ENCODE results near the gene DNAJB1.
"Not testable (repeated sequence)": the region's sequence is repeated elsewhere in the genome, so short reads cannot be mapped to it uniquely, and the experiment has no call there.

Gene DNAJB1

DNA sequence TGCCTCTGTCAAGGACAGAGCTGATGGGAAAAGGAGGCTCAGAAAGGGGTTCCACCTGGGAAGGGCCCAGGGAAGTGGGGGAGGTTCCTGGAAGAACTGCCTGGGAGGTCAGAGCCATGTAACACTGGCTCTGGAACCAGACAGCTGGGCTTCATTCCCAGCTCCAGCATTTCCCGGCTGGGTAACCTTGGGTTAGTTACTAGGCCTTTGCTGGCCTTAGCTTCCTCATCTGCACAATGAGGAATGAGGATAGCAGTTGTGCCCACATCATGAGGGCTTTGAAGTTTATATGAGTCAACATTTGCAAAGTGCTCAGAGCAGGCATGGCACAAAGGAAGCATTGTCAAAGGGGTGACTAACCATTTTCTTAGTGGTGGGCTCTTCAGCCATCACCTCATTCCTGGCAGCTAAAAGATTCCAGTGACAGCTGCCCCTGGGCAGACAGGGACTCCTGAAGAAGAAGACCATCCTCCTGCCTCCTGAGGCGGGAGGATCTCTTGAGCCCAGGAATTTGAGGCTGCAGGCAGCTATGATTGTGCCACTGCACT, 1.7 kb upstream of the DNAJB1 start:
- no peak for DNase-seq

- DNase-seq = no peak
These were observed 1.2 kb upstream of the DNAJB1 start for GRCh38 chr19:14519245-14519859.

GRCh38 chr19:14517446-14517839, 754 bp downstream of the DNAJB1 start:
- DNase-seq = no peak

GRCh38 chr19:14516746-14517438, 1.3 kb downstream of the DNAJB1 start:
- DNase-seq = no peak

DNA sequence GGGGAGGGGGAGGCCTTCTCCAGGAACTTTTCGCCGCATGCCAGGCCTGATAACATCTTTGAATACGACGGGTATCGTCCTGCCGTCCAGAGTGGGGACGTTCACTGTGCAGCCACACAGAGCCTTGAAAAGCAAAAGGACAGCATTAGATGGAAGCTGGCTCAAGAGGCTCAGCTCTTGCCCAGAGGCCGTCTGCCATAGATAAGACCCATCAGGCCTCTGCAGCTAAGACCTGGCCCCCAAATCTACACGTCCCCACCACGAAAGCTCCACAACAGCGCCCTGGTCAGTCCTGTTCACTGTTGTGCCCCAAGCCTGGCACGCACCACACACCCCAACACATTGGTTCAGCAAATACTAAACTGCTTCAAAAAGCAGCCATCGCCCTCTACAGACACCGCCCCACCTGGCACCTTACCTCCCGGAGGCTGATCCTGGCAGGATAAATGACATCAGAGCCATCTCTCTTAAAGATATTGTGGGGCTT, 2.1 kb downstream of the DNAJB1 start:
- DNase-seq = no peak

- DNase-seq = no peak
These were observed 2.6 kb downstream of the DNAJB1 start for GRCh38 chr19:14515501-14516047.

DNA sequence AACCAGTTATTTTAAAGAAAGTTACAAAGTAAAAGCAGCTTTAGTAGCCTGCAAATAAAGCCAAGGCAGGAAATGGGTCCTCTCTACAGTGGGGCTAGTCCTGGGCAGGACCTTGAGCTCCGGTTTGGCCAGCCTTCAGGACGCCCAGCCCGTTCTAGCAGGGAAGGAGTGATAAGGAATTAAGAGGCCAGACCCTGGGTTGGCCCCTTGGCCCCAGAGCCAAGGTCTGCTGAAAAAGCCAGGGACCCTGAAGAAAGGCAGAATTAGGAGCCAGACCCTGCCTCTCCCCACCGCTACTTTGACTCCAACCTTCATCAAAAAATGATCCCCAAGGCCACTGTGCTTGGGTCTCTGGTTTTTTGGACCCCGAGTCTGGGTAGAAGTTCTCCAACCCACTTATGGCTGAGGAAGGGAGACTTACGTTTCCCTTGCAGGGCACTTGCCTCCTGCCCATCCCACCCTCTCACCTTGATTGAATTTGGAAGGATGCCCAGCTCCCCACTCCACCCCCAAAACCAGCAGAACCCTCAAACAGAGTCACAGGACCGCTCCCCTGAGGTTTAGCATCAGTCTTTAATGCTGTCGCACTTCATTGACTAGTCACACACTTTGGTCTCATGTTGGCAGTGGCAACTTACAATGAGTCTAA, 3.9 kb downstream of the DNAJB1 start:
- DNase-seq = no peak

GRCh38 chr19:14512406-14512961, 5.7 kb downstream of the DNAJB1 start:
- DNase-seq = no peak

GRCh38 chr19:14511229-14511593, 7.0 kb downstream of the DNAJB1 start:
- no peak for DNase-seq

- DNase-seq = peak; percentile 80
These were observed 7.6 kb downstream of the DNAJB1 start for GRCh38 chr19:14510311-14511228.

DNA sequence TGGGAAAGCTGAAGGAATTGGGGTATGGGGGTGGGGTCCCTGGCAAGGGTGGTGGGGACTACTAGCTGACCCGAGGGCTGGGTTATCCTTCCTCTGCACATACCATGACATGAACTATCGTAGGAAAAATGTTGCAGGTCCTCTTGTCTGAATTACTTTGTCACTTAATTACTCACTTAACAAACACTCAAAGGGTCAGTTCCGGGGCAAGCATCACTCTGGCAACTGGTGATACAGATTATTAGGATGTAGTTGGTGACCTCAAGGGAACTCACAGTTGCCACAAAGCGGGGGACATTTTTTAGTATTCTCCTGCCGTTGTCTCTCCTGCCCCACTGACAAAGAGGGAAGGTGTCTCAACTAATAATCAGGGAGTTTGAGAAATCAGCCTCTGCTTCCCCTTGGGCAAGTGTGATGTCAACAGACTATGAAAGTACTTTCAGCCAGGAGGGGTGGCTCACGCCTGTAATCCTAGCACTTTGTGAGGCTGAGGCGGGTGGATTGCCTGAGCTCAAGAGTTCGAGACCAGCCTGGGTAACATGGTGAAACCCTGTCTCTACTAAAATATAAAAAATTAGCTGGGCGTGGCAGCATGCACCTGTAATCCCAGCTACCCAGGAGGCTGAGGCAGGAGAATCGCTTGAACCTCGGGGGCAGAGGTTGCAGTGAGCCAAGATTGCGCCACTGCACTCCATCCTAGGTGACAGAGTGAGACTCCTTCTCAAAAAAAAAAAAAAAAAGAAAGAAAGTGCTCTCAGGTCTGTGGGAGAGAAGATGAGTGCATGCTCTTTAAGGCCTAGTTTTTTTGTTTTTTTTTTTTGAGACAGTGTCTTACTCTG, 10.3 kb downstream of the DNAJB1 start:
- peak; percentile 91 for DNase-seq

DNA sequence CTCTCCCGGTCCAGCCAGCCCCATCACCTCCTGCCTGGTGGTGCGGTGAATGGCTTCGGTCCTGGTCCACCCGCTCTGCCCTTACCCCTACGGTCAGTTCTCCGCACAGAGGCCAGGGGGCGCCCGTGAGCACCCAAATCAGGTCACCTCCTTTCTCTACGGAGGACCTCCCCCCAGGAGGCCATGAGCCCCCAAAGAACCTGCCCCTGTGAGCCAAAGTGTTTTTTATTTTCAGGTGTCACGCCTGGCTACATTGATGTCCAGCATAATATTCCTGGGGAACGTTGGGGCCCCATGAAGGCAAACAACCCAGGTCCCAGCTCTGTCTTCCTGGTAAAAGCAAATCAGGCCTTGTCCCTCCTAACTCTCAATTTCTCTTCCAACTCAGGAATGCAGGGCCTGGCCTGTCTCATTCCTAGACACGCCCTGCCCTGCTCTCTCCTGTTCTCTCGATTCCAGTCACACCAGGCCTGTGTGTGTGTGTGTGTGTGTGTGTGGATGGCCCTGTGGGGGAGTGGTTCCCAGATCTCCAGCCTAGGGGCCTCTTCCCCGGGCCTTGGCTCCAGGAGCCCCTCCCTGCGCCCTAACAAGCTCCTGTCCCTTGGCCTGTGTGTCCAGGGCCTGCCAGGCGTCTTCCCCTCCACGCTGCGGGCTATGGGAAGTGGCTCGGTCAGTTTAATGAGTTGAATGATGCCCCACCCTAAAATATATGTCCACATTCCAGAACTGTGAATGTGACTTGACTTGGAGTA, 12.5 kb downstream of the DNAJB1 start:
- peak; percentile 98 for DNase-seq

DNA sequence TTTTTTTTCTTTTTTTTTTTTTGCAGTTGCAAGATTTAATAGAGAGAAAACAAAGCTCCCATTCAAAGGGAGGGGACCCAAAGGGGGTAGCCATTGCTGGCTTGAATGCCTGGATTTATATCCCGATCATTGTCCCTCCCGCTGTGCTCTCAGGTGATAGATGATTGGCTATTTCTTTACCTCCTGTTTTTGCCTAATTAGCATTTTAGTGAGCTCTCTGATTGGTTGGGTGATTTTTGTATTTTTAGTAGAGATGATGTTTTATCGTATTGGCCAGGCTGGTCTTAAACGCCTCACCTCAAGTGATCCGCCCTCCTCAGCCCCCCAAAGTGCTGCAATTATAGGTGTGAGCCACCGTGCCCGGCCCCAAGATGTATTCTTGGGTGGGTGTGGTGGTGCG, 13.6 kb downstream of the DNAJB1 start:
- DNase-seq = not testable (repeated sequence)

DNA sequence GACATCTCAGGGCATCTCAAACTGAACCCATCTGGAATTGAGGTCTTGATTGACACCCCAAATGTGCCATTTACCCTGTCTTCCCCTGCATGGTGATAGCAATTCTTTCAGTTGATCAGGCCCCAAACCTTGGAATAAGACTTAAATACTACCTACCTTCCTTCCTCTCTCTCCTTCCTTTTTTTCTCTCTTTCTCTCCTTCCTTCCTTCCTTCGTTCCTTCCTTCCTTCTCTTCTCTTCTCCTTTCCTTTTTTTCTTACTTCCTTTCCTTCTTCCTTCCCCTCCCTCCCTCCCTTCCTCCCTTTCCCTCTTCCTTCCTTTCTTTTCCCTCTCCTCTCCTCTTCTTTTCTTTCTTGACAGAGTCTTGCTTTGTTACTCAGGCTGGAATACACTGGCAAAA, 14.9 kb downstream of the DNAJB1 start:
- no peak for DNase-seq

GRCh38 chr19:14502334-14503092, 15.7 kb downstream of the DNAJB1 start:
- DNase-seq = no peak

- DNase-seq = no peak
These were observed 20.8 kb downstream of the DNAJB1 start for GRCh38 chr19:14497228-14497921.

DNA sequence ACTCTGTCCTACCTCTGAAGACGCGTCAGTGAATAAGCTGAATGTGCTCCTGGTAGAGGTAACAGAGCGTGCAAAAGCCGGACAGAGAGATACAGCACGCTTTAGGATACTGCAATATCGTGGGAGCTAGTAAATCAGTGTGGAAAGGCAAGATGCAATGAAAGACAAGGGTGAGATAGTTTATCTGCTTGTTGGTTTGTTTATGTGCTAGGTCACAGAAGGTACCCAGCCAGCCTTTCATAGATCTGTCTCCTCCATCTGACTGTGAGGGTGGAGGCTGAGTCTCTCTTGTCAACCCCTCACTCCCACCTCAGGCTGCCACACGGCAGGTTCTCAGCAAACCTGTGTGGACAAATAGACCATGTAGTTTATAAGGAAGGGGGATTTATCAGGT, 21.4 kb downstream of the DNAJB1 start:
- no peak for DNase-seq

DNA sequence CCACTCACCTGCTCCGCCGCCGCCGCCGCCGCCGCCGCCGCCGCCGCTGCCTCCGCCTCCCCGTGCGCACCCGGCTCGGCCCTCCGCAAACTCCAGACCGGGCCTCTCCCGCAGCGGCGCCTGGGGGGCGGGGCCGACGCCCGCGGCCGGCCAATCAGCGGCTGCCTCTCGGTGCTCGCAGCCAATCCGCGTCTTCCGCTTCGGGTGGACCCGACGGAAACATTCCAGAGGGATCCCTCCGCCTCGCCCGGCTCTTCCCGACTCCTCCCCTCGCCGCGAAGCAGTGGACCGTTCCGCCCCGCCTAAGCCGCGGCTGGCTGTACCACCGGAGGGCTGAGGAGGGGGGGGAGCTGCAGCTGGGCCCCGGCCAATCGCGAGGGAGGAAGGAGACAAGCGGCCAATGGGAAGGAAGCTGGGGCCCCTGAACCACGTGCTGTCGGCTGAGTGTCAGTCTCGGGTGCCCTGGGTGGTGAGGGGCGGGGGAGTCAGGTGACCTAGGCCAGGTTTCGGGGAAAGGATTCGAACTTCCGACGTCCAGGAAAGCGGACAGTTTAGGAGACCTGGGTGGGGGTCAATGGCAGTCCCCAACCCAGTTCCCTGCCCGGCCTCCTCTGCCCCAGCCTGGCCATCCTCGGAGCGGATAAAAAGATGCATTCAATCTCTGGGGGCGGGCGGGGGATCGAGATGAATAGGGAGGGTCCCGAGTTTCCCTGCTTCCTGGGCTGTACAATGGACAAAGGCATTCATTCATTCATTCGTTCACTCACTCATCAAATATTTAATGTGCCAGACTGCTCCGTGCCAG, 22.0 kb downstream of the DNAJB1 start, which contains the start of gene GIPC1:
TSS of gene GIPC1 (minus strand) at position 99 of the 805 bp plus-strand sequence. CDS start 13,151 bp downstream, outside the sequence.
- peak; percentile 99 for DNase-seq
